PC-9 (cell line): ENCODE measurements around the gene HBEGF. TPM values are rescaled to one million over a fixed set of nuclear protein-coding genes. Genes with fewer than 3 reads are reported as not detected.

Experiments
- BruUV-seq: library from RNA; stranded (reverse); fragments of 400-500 nt; replicated peaks from 2 replicates; lab custom pipeline; 2021; lab: Mats Ljungman, UMichigan
- CTCF ChIA-PET: fragments of 300-600 bp; sonication (Branson Sonifier 250); formaldehyde crosslinking; loops from one replicate; lab custom pipeline; 2022; ENCODE audit warnings: antibody characterized with exemption; lab: Charles Lee
- POLR2A ChIA-PET: fragments of 300-600 bp; sonication (Branson Sonifier 250); formaldehyde crosslinking; loops from one replicate; lab custom pipeline; 2022; ENCODE audit warnings: antibody characterized with exemption; ENCODE audit not compliant: unreplicated experiment; lab: Charles Lee
- DNase-seq, 2 experiments: peaks; one replicate each; pipeline versions ENCODE4 v3.0.0 to v3.0.0-alpha.2; 2015 to 2022; ENCODE audit warnings: mixed read lengths in 1 of 2
- H2AFZ ChIP-seq: fragments of 200-600 bp; sonication (generic); 2 replicates; pipeline ENCODE4 v1.8.1; 2017; ENCODE audit warnings: antibody characterized with exemption
- H3F3A ChIP-seq: fragments of 200-600 bp; sonication (generic); 2 replicates; pipeline ENCODE4 v1.8.1; 2017; ENCODE audit warnings: antibody characterized with exemption, mild to moderate bottlenecking, low read depth; ENCODE audit not compliant: insufficient read depth
- H3K27ac ChIP-seq: fragments of 200-600 bp; sonication (generic); 2 replicates; pipeline ENCODE4 v1.6.1; 2016; ENCODE audit warnings: mixed run types
- H3K27me3 ChIP-seq: fragments of 200-600 bp; sonication (generic); 2 replicates; pipeline ENCODE4 v1.6.1; 2016; ENCODE audit warnings: low read depth, mixed run types; ENCODE audit not compliant: insufficient read depth
- H3K36me3 ChIP-seq: fragments of 200-600 bp; sonication (generic); 2 replicates; pipeline ENCODE4 v1.6.1; 2016; ENCODE audit warnings: low read depth, mixed run types
- H3K4me1 ChIP-seq: fragments of 200-600 bp; sonication (generic); replicated peaks from 2 replicates; pipeline ENCODE4 v1.6.1; 2016; ENCODE audit warnings: mixed run types; ENCODE audit not compliant: insufficient read depth
- H3K4me2 ChIP-seq: fragments of 200-600 bp; sonication (generic); 2 replicates; pipeline ENCODE4 v1.6.1; 2017; ENCODE audit warnings: mixed run types
- H3K4me3 ChIP-seq: fragments of 200-600 bp; sonication (generic); 2 replicates; pipeline ENCODE4 v1.6.1; 2016; ENCODE audit warnings: mixed run types
- H3K79me2 ChIP-seq: fragments of 200-600 bp; sonication (generic); 2 replicates; pipeline ENCODE4 v1.6.1; 2017; ENCODE audit warnings: low read depth, mixed run types
- H3K9me2 ChIP-seq: fragments of 200-600 bp; sonication (generic); 2 replicates; pipeline ENCODE4 v1.8.1; 2017; ENCODE audit warnings: mild to moderate bottlenecking; ENCODE audit not compliant: insufficient read depth
- H3K9me3 ChIP-seq: fragments of 200-600 bp; sonication (generic); 2 replicates; pipeline ENCODE4 v1.8.1; 2016; ENCODE audit warnings: low read depth; ENCODE audit not compliant: insufficient read depth
- H4K20me1 ChIP-seq: fragments of 200-600 bp; sonication (generic); 2 replicates; pipeline ENCODE4 v1.8.1; 2017; ENCODE audit not compliant: insufficient read depth
- EZH2 ChIP-seq: fragments of 200-600 bp; sonication (generic); IDR thresholded peaks from 2 replicates; pipeline ENCODE4 v1.8.0; 2017; ENCODE audit warnings: antibody characterized with exemption, low read depth
- intact Hi-C: fragments of 100-400 bp; cut with micrococcal nuclease; formaldehyde crosslinking; loops from one replicate; pipeline ENCODE4 v1.10.0; 2022; ENCODE audit not compliant: unreplicated experiment
- total RNA-seq: library from RNA; stranded (reverse); gene quantifications from 2 replicates; pipeline ENCODE4 v1.2.3, GENCODE V29; 2021
- TF ChIP-seq, protein P1 (sequence below): fragments of 200-600 bp; sonication (generic); conservative IDR thresholded peaks from 2 replicates; pipeline ENCODE4 v1.6.1; 2017; ENCODE audit warnings: mixed run types, antibody characterized with exemption, mild to moderate bottlenecking, moderate library complexity

HBEGF gene
- total RNA-seq, 1 experiment from 2014 or later = 9.0 TPM

GRCh38 chr5:140338336-140338735 is 8.1 kb downstream of the HBEGF start:
- Histone ChIP-seq H3K36me3 (peaks cover 74% of the 10 kb centered on the region), H3K27me3 (no peaks in the 10 kb centered on the region), H3K4me1 (peaks cover 39% of the 10 kb centered on the region), H3K4me2 (0 out of 2 replicates have a peak overlapping the region, but pooled peaks have one; percentile 20), H3K27ac (no peak overlapping the region), H2AFZ (no peak overlapping the region), H4K20me1 (peaks cover 74% of the 10 kb centered on the region), H3K79me2 (peaks cover 60% of the 10 kb centered on the region), H3K4me3 (no peak overlapping the region), H3K9me3 (no peaks in the 10 kb centered on the region), H3K9me2 (no peaks in the 10 kb centered on the region), H3F3A (peaks cover 89% of the 10 kb centered on the region)
- TF ChIP-seq EZH2 = no peak
- TF ChIP-seq, protein P1, sequence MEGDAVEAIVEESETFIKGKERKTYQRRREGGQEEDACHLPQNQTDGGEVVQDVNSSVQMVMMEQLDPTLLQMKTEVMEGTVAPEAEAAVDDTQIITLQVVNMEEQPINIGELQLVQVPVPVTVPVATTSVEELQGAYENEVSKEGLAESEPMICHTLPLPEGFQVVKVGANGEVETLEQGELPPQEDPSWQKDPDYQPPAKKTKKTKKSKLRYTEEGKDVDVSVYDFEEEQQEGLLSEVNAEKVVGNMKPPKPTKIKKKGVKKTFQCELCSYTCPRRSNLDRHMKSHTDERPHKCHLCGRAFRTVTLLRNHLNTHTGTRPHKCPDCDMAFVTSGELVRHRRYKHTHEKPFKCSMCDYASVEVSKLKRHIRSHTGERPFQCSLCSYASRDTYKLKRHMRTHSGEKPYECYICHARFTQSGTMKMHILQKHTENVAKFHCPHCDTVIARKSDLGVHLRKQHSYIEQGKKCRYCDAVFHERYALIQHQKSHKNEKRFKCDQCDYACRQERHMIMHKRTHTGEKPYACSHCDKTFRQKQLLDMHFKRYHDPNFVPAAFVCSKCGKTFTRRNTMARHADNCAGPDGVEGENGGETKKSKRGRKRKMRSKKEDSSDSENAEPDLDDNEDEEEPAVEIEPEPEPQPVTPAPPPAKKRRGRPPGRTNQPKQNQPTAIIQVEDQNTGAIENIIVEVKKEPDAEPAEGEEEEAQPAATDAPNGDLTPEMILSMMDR = no peak
- intact Hi-C loops = no loop called here
- no TSS peak for BruUV-seq
- CTCF ChIA-PET = interaction anchor here (0.6 kb wide), 1 partner anchor 76 kb away, joined by 5 read pairs; no protein-coding TSS in a partner anchor
- DNase-seq = no peak
- POLR2A ChIA-PET = interaction anchor here (1.2 kb wide), 1 partner anchor 8 kb away, joined by 4 read pairs; the partner anchor contains the start of gene HBEGF

GRCh38 chr5:140337880-140338279 is 8.5 kb downstream of the HBEGF start:
- intact Hi-C loops = no loop called here
- no TSS peak for BruUV-seq
- Histone ChIP-seq H3K36me3 (peaks cover 74% of the 10 kb centered on the region), H3K9me2 (no peaks in the 10 kb centered on the region), H3K4me3 (no peak overlapping the region), H4K20me1 (peaks cover 70% of the 10 kb centered on the region), H3K9me3 (no peaks in the 10 kb centered on the region), H3K79me2 (peaks cover 56% of the 10 kb centered on the region), H2AFZ (no peak overlapping the region), H3K27me3 (no peaks in the 10 kb centered on the region), H3K4me2 (no peak overlapping the region), H3K27ac (no peak overlapping the region; the same call in none of the 2 replicates), H3K4me1 (peaks cover 34% of the 10 kb centered on the region), H3F3A (peaks cover 89% of the 10 kb centered on the region)
- no peak for TF ChIP-seq EZH2
- TF ChIP-seq, protein P1 = no peak
- POLR2A ChIA-PET = interaction anchor here (1.2 kb wide), 1 partner anchor 8 kb away, joined by 4 read pairs; the partner anchor contains the start of gene HBEGF
- peak in 1 of 2 experiments; percentile 25 for DNase-seq
- CTCF ChIA-PET = interaction anchor here (0.6 kb wide), 1 partner anchor 75 kb away, joined by 5 read pairs; no protein-coding TSS in a partner anchor

GRCh38 chr5:140336388-140336787 is 10.0 kb downstream of the HBEGF start:
- Histone ChIP-seq H4K20me1 (peaks cover 55% of the 10 kb centered on the region), H3K27me3 (no peaks in the 10 kb centered on the region), H3F3A (peaks cover 89% of the 10 kb centered on the region), H3K79me2 (peaks cover 41% of the 10 kb centered on the region), H3K4me2 (no peak overlapping the region), H3K9me2 (no peaks in the 10 kb centered on the region), H3K4me3 (no peak overlapping the region), H2AFZ (no peak overlapping the region), H3K36me3 (peaks cover 66% of the 10 kb centered on the region), H3K27ac (no peak overlapping the region), H3K4me1 (peaks cover 20% of the 10 kb centered on the region), H3K9me3 (no peaks in the 10 kb centered on the region)
- POLR2A ChIA-PET = interaction anchor here (0.7 kb wide), 1 partner anchor 9 kb away, joined by 21 read pairs; no protein-coding TSS in a partner anchor
- CTCF ChIA-PET = interaction anchor here (0.7 kb wide), 1 partner anchor 139 kb away, joined by 6 read pairs; no protein-coding TSS in a partner anchor
- TF ChIP-seq EZH2 = no peak
- TF ChIP-seq, protein P1 = no peak
- BruUV-seq = no TSS peak
- intact Hi-C loops = no loop called here
- peak in 1 of 2 experiments; percentile 24 for DNase-seq
